ENCODE measurements around the gene ALAD. TPM values are rescaled to one million over a fixed set of nuclear protein-coding genes. Genes with fewer than 3 reads are reported as not detected.

The ALAD gene
- total and polyA plus RNA-seq, 2 of the 13 experiments (the other 11 are each of a cell fraction or from before 2014, with no cell fraction given): 21.8 to 30.1 TPM

DNA sequence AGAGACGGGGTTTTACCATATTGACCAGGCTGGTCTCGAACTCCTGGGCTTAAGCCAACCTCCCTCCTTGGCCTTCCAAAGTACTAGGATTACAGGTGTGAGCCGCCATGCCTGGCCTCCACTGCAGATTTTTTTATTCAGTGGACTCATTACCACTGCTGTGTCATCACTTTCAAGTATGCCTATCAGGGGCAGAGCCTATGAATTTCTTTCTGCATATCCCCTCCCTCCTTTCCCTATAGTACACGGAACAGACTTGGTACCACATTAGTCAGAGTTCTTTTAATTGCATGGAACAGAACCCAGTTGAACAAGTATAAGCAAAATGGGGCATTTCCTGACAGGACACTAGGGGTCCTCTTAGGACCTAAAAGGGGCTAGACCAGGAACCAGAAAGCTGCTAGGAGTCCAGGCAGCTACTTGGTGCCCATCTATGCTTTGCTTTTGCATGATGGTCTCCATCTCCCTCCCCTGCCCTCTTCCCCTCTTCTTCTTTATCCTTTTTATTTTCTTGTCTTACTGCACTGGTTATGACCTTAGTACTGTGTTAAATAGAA lies 46.0 kb downstream of the ALAD start (continued):
- no peak for TF ChIP-seq GATAD1 (CRISPR knock-in tag; IDR thresholded peaks at IDR 0.05)
- no peak for TF ChIP-seq IRF2 (CRISPR knock-in tag; IDR thresholded peaks at IDR 0.05)
- peak; percentile 40 to 44; a peak in 3 of 4 replicates for TF ChIP-seq MAFK (conservative IDR thresholded peaks at IDR 0.05 in 1 of 2, IDR thresholded peaks at IDR 0.05 in 1 of 2; ENCODE audit: low read length in 2 of 2)
- TF ChIP-seq NFE2L1 (CRISPR knock-in tag; IDR thresholded peaks at IDR 0.05; ENCODE audit: borderline replicate concordance): no peak
- TF ChIP-seq FOXP1 (IDR thresholded peaks at IDR 0.05): no peak
- no peak for TF ChIP-seq FOXP1 (CRISPR knock-in tag; IDR thresholded peaks at IDR 0.05)
- TF ChIP-seq KDM2A (CRISPR knock-in tag; IDR thresholded peaks at IDR 0.05; ENCODE audit: borderline replicate concordance, low read depth): no peak
- TF ChIP-seq ZMAT3 (CRISPR knock-in tag; conservative IDR thresholded peaks at IDR 0.05): no peak
- no peak for TF ChIP-seq FOXJ3 (CRISPR knock-in tag; IDR thresholded peaks at IDR 0.05; ENCODE audit: borderline replicate concordance)
- TF ChIP-seq ZNF749 (CRISPR knock-in tag; IDR thresholded peaks at IDR 0.05; ENCODE audit: borderline replicate concordance): no peak
- TF ChIP-seq ZNF550 (CRISPR knock-in tag; IDR thresholded peaks at IDR 0.05; ENCODE audit: borderline replicate concordance): no peak
- no peak for TF ChIP-seq KLF6 (CRISPR knock-in tag; IDR thresholded peaks at IDR 0.05)
- TF ChIP-seq GZF1 (CRISPR knock-in tag; IDR thresholded peaks at IDR 0.05): no peak
- TF ChIP-seq KLF15 (CRISPR knock-in tag; IDR thresholded peaks at IDR 0.05; ENCODE audit: borderline replicate concordance): no peak

- intact Hi-C loops (cut with micrococcal nuclease; ENCODE audit: unreplicated experiment) (no loop called here), in situ Hi-C loops (cut with HindIII; ENCODE audit: extremely low pct_ligation_motif_present, low pct_unique_long_range_greater_than_20kb) (loop anchor here (5.0 kb wide), 1 partner anchor 50 kb away; the partner anchor contains the start of gene ALAD)
- Histone ChIP-seq H3K9ac (ENCODE audit: insufficient read depth, low read depth, low read length) (no peak overlapping the region), H3K27me3 (ENCODE audit: control insufficient read depth in 1 of 2, insufficient read depth in 2 of 2, low read length in 2 of 2) (peaks cover 0 to 24% of the 10 kb centered on the region in 2 experiments; a peak in 3 of 5 replicates), H3K9me3 (ENCODE audit: low read length) (no peaks in the 10 kb centered on the region), H3K4me2 (ENCODE audit: low read depth, low read length) (peak overlapping the region; percentile 25; the same call in 1 of the 2 replicates), H3K4me3 (replicated peaks in 1 of 3; ENCODE audit: insufficient read depth in 1 of 3, low read depth in 2 of 3, low read length in 3 of 3) (no peak overlapping the region), H3K4me1 (ENCODE audit: insufficient read depth, low read length) (peaks cover 35% of the 10 kb centered on the region), H3K79me2 (ENCODE audit: insufficient read depth, low read length) (no peaks in the 10 kb centered on the region), H4K20me1 (ENCODE audit: insufficient read depth, low read length) (no peaks in the 10 kb centered on the region), H3K27ac (ENCODE audit: extremely low read length, insufficient read depth, low read length) (no peak overlapping the region), H2AFZ (ENCODE audit: low read length) (no peak overlapping the region), H3K36me3 (replicated peaks in 1 of 2; ENCODE audit: control insufficient read depth in 1 of 2, insufficient read depth in 2 of 2, low read length in 2 of 2) (no peaks in the 10 kb centered on the region)
- DNase-seq (ENCODE audit: low spot score) (no peak), FAIRE-seq (no peak), ATAC-seq (no peak; the same call in 2 of the 3 replicates)
- BruUV-seq (replicated peaks): no TSS peak
- WGBS (ENCODE audit: low lambda C conversion rate): 4% methylated on average over 1 of the region's 1 CpG
- CTCF ChIA-PET (ENCODE audit: low intra/inter-chr PET ratio, low total read pairs): no interaction called here
- POLR2A ChIA-PET: interaction anchor here (0.7 to 1.5 kb wide), 3 partner anchors 12 to 57 kb away, joined by 4 read pairs; partner anchors contain the start of genes C9orf43, POLE3 and WDR31
- TF ChIP-seq IKZF1 (IDR thresholded peaks at IDR 0.05) (no peak), PAXIP1 (CRISPR knock-in tag; conservative IDR thresholded peaks at IDR 0.05) (0 out of 2 replicates have a peak, but pooled peaks have one; percentile 7), NFE2L2 (IDR thresholded peaks at IDR 0.05; ENCODE audit: low read length) (peak; percentile 71; the same call in 1 of the 2 replicates)
Observed at GRCh38 chr9:113352411-113352810, 48.7 kb downstream of the ALAD start.

Measured in HepG2 (cell line).